Uterus (tissue), 2 donors: ENCODE results near the gene ANXA4.

Source experiments
- POLR2A ChIP-seq, 2 donors: fragments of 450-650 bp; IDR thresholded peaks; one replicate each; pipeline ENCODE4 v1.6.1; 2016; ENCODE audit warnings: antibody characterized with exemption in 2 of 2, mild to moderate bottlenecking in 1 of 2, moderate library complexity in 1 of 2
- TF ChIP-seq, protein P1 (sequence below), 4 experiments: fragments of 200-600 bp in 2 of 4; fragments of 450-650 bp in 2 of 4; sonication (generic) in 2 of 4; IDR thresholded peaks; one replicate each; pipeline ENCODE4 v1.5.1; 2016 to 2019; ENCODE audit warnings: antibody characterized with exemption in 4 of 4, mild to moderate bottlenecking in 2 of 4, moderate library complexity in 1 of 4

DNA sequence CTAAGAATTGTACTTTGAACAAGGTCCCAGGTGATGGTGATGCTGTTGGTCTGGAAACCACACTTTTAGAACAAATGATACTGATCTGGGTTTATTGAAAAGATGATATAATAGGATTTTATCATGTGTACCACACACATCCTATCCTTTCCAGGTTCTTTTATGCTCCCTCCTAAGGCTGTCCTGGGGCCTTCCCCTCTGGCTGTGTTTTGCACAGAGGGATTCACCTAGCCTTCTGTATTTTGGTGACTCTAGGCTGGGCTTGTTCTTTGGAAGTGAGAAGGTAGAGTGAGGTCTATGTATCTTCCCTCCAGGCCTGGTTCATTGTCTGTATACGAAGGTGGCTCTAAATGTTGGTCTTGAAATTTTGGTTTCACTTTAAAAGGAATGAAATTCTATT is 12.7 kb downstream of the ANXA4 start:
- TF ChIP-seq POLR2A (IDR thresholded peaks at IDR 0.05), result no peak
- TF ChIP-seq, protein P1, sequence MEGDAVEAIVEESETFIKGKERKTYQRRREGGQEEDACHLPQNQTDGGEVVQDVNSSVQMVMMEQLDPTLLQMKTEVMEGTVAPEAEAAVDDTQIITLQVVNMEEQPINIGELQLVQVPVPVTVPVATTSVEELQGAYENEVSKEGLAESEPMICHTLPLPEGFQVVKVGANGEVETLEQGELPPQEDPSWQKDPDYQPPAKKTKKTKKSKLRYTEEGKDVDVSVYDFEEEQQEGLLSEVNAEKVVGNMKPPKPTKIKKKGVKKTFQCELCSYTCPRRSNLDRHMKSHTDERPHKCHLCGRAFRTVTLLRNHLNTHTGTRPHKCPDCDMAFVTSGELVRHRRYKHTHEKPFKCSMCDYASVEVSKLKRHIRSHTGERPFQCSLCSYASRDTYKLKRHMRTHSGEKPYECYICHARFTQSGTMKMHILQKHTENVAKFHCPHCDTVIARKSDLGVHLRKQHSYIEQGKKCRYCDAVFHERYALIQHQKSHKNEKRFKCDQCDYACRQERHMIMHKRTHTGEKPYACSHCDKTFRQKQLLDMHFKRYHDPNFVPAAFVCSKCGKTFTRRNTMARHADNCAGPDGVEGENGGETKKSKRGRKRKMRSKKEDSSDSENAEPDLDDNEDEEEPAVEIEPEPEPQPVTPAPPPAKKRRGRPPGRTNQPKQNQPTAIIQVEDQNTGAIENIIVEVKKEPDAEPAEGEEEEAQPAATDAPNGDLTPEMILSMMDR (IDR thresholded peaks at IDR 0.05), result no peak
